ENCODE measurements around the gene ANKDD1B. TPM values are rescaled to one million over a fixed set of nuclear protein-coding genes. Genes with fewer than 3 reads are reported as not detected.

Gene ANKDD1B
- total RNA-seq, 2 donors from 2014 or later: 1.6 TPM; not detected in 1

GRCh38 chr5:75701856-75702255 lies 90.6 kb downstream of the ANKDD1B start:
- DNase-seq (ENCODE audit: low spot score) (no peak), ATAC-seq (ENCODE audit: insufficient number of reproducible peaks, low FRiP score, low read depth) (no peak)
- Histone ChIP-seq H3K27ac (no peak overlapping the region), H3K9me3 (no peaks in the 10 kb centered on the region), H3K27me3 (replicated peaks; ENCODE audit: insufficient read depth) (no peaks in the 10 kb centered on the region), H3K4me1 (ENCODE audit: control insufficient read depth in 1 of 2, low read depth in 2 of 2) (no peaks in the 10 kb centered on the region), H3K4me3 (no peak overlapping the region), H3K36me3 (peaks cover 4% of the 10 kb centered on the region)
- TF ChIP-seq, protein P1, sequence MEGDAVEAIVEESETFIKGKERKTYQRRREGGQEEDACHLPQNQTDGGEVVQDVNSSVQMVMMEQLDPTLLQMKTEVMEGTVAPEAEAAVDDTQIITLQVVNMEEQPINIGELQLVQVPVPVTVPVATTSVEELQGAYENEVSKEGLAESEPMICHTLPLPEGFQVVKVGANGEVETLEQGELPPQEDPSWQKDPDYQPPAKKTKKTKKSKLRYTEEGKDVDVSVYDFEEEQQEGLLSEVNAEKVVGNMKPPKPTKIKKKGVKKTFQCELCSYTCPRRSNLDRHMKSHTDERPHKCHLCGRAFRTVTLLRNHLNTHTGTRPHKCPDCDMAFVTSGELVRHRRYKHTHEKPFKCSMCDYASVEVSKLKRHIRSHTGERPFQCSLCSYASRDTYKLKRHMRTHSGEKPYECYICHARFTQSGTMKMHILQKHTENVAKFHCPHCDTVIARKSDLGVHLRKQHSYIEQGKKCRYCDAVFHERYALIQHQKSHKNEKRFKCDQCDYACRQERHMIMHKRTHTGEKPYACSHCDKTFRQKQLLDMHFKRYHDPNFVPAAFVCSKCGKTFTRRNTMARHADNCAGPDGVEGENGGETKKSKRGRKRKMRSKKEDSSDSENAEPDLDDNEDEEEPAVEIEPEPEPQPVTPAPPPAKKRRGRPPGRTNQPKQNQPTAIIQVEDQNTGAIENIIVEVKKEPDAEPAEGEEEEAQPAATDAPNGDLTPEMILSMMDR (IDR thresholded peaks at IDR 0.05): no peak

GRCh38 chr5:75706016-75706415 lies 94.8 kb downstream of the ANKDD1B start:
- peaks cover 4% of the 10 kb centered on the region for H3K36me3 ChIP-seq
- no peak for ATAC-seq (ENCODE audit: insufficient number of reproducible peaks, low FRiP score, low read depth)

DNA sequence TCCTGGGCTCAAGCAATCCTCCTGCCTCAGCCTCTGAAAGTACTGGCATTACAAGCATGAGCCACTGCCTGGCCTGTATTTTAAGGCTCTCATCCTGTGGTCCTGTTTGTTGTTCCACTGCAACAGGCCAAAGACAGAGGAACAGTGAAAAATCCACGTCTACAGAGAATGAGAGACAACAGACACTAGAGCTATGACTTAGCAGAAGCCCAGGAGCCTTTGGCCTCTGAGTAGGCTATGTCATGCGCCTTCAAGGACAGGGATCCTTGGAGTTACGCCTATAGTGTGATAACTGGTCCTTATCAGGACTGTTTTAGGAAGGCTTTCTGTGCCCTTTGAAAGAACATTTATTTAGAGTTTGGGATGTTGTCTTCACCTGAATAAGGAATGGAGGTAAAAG lies 95.5 kb downstream of the ANKDD1B start:
- H3K27ac ChIP-seq: no peak overlapping the region
- no peak overlapping the region for H3K4me3 ChIP-seq
- no peaks in the 10 kb centered on the region for H3K27me3 ChIP-seq (replicated peaks; ENCODE audit: insufficient read depth)
- TF ChIP-seq, protein P1 (IDR thresholded peaks at IDR 0.05): no peak
- ATAC-seq (ENCODE audit: insufficient number of reproducible peaks, low FRiP score, low read depth) (no peak), DNase-seq (ENCODE audit: low spot score) (no peak)
- H3K4me1 ChIP-seq (ENCODE audit: control insufficient read depth in 1 of 2, low read depth in 2 of 2): no peaks in the 10 kb centered on the region
- no peaks in the 10 kb centered on the region for H3K9me3 ChIP-seq
- peaks cover 4% of the 10 kb centered on the region for H3K36me3 ChIP-seq

More at GRCh38 chr5:75706016-75706415, 94.8 kb downstream of the ANKDD1B start:
- TF ChIP-seq, protein P1 (IDR thresholded peaks at IDR 0.05): no peak
- H3K4me1 ChIP-seq (ENCODE audit: control insufficient read depth in 1 of 2, low read depth in 2 of 2): no peaks in the 10 kb centered on the region
- DNase-seq (ENCODE audit: low spot score): no peak
- H3K9me3 ChIP-seq: no peaks in the 10 kb centered on the region
- H3K27me3 ChIP-seq (replicated peaks; ENCODE audit: insufficient read depth): no peaks in the 10 kb centered on the region
- no peak overlapping the region for H3K4me3 ChIP-seq
- H3K27ac ChIP-seq: no peak overlapping the region

DNA sequence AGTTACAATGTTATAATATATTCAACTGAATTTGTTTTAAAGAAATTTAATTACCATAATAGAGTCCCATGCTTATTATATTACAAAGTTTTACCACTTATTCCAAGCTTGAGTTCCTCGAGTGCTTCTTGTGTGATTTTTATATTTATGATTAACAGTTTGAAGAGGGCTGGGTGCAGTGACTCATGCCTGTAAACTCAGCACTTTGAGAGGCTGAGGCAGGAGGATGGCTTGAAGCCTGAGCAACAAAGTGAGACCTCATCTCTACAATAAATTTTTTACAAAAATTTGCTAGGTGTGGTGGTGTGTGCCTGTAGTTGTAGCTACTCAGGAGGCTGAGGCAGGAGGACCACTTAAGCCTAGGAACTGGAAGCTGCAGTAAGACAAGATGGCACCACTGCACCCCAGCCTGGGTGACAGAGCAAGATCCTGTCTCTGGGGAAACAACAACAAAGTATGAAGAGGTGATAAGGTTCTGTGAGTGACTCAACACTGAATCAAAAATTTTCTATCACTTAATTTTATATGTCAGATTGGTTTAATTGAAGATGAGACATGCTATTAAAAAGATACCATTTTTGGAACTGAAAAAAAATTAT lies 96.8 kb downstream of the ANKDD1B start:
- TF ChIP-seq, protein P1 (IDR thresholded peaks at IDR 0.05): no peak
- Histone ChIP-seq H3K9me3 (no peaks in the 10 kb centered on the region), H3K27ac (no peak overlapping the region), H3K4me1 (ENCODE audit: control insufficient read depth in 1 of 2, low read depth in 2 of 2) (no peaks in the 10 kb centered on the region), H3K4me3 (no peak overlapping the region), H3K36me3 (peaks cover 4% of the 10 kb centered on the region), H3K27me3 (replicated peaks; ENCODE audit: insufficient read depth) (no peaks in the 10 kb centered on the region)
- ATAC-seq (ENCODE audit: insufficient number of reproducible peaks, low FRiP score, low read depth): no peak
- no peak for DNase-seq (ENCODE audit: low spot score)

GRCh38 chr5:75710637-75711036 lies 99.4 kb downstream of the ANKDD1B start:
- H3K36me3 ChIP-seq: peaks cover 2% of the 10 kb centered on the region
- H3K4me1 ChIP-seq (ENCODE audit: control insufficient read depth in 1 of 2, low read depth in 2 of 2): no peaks in the 10 kb centered on the region
- H3K4me3 ChIP-seq: no peak overlapping the region
- ATAC-seq (ENCODE audit: insufficient number of reproducible peaks, low FRiP score, low read depth) (no peak), DNase-seq (ENCODE audit: low spot score) (no peak)
- no peak overlapping the region for H3K27ac ChIP-seq
- TF ChIP-seq, protein P1 (IDR thresholded peaks at IDR 0.05): no peak
- H3K9me3 ChIP-seq: no peaks in the 10 kb centered on the region
- H3K27me3 ChIP-seq (replicated peaks; ENCODE audit: insufficient read depth): no peaks in the 10 kb centered on the region
